Thymus (tissue), 11 donors: ENCODE data around the gene GNA12. TPM values are rescaled to one million over a fixed set of nuclear protein-coding genes. Genes with fewer than 3 reads are reported as not detected.

ENCODE experiments used
- DNase-seq, 9 donors: peaks; one replicate each; pipeline ENCODE4 v3.0.0-alpha.2; 2013; ENCODE audit warnings: low spot score in 9 of 9, low read depth in 6 of 9, missing footprints in 1 of 9
- H3K27ac ChIP-seq, 2 donors: one replicate each; pipeline ENCODE4 v1.5.1; 2013; ENCODE audit warnings: control low read depth in 1 of 2, low read depth in 1 of 2, low read length in 1 of 2, mild to moderate bottlenecking in 1 of 2, moderate library complexity in 1 of 2
- H3K27me3 ChIP-seq, 2 donors: one replicate each; pipeline ENCODE4 v1.5.1; 2013; ENCODE audit warnings: low read length in 1 of 2; ENCODE audit not compliant: control insufficient read depth in 2 of 2, insufficient read depth in 1 of 2
- H3K36me3 ChIP-seq, 2 donors: one replicate each; pipeline ENCODE4 v1.5.1; 2013; ENCODE audit warnings: low read length in 1 of 2, mild to moderate bottlenecking in 1 of 2, moderate library complexity in 1 of 2; ENCODE audit not compliant: control insufficient read depth in 2 of 2, insufficient read depth in 2 of 2
- H3K4me1 ChIP-seq, 2 donors: one replicate each; pipeline ENCODE4 v1.5.1; 2013; ENCODE audit warnings: low read length in 2 of 2; ENCODE audit not compliant: control insufficient read depth in 2 of 2, insufficient read depth in 2 of 2
- H3K4me3 ChIP-seq, 2 donors: one replicate each; pipeline ENCODE4 v1.5.1; 2013; ENCODE audit warnings: low read length in 2 of 2, control low read depth in 1 of 2, mild to moderate bottlenecking in 1 of 2
- H3K9me3 ChIP-seq, 2 donors: one replicate each; pipeline ENCODE4 v1.5.1; 2013; ENCODE audit warnings: low read length in 1 of 2, mild to moderate bottlenecking in 1 of 2; ENCODE audit not compliant: control insufficient read depth in 2 of 2, insufficient read depth in 1 of 2
- WGBS: extraction: QIAGEN DNeasy Blood & Tissue Kit; methylation state at CpG from one replicate; pipeline ENCODE4 v1.1.7; 2013; 5-methylcytosine and 5-hydroxymethylcytosine counted together
- polyA plus RNA-seq: library from polyadenylated mRNA; stranded (reverse); fragments of 200-250 nt; gene quantifications from one replicate; pipeline ENCODE4 v1.2.3, GENCODE V29; 2013
- total RNA-seq: library from RNA; stranded (reverse); fragments of 120-200 nt; gene quantifications from one replicate; pipeline ENCODE4 v1.2.4, GENCODE V29; 2013
- donor health status: healthy.

GNA12 gene
- total and polyA plus RNA-seq, 2 donors: 4.4 to 11.9 TPM

DNA sequence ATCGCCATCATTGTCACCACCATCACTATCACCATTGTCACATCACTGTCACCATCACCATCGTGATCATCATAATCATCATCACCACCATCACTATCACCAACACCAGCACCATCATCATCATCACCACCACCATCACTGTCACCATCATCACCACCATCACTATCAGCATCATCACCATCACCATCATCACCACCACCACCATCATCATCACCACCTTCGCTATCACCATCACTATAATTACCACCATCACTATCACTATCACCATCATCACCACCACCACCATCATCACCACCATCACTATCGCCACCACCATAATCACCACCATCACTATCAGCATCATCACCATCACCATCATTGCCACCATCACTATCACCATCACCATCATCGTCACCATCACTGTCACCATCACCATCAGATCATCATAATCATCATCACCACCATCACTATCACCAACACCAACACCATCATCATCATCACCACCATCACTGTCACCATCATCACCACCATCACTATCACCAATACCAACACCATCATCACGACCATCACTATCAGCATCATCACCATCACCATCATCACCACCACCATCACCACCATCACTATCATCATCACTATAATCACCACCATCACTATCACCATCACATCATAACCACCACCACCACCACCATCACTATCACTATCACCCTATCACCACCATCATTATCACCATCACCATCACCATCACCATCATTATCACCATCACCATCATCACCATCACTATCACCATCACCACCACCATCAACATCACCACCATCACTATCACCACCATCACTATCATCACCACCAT is 6.0 kb upstream of the GNA12 start:
- no peaks in the 10 kb centered on the region for H3K9me3 ChIP-seq
- 97% methylated on average over 6 of the region's 6 CpGs for WGBS
- DNase-seq: no peak
- no peaks in the 10 kb centered on the region for H3K36me3 ChIP-seq
- H3K4me1 ChIP-seq: no peaks in the 10 kb centered on the region
- no peak overlapping the region for H3K27ac ChIP-seq
- H3K4me3 ChIP-seq: no peak overlapping the region
- H3K27me3 ChIP-seq: no peaks in the 10 kb centered on the region

GRCh38 chr7:2845034-2845592 is 1.0 kb upstream of the GNA12 start:
- WGBS: 91% methylated on average over 14 of the region's 14 CpGs
- H3K4me1 ChIP-seq: peaks cover 7 to 14% of the 10 kb centered on the region in 2 donors
- DNase-seq: no peak
- peak overlapping the region in 1 of 2 donors; percentile 74 for H3K4me3 ChIP-seq
- H3K27ac ChIP-seq: no peak overlapping the region
- H3K9me3 ChIP-seq: no peaks in the 10 kb centered on the region
- H3K27me3 ChIP-seq: peaks cover 0 to 3% of the 10 kb centered on the region in 2 donors
- no peaks in the 10 kb centered on the region for H3K36me3 ChIP-seq

GRCh38 chr7:2843711-2844152 is 376 bp downstream of the GNA12 start:
- DNase-seq: peak in 2 of 9 donors; percentile 34 to 57
- under 1% methylated on average over 64 of the region's 64 CpGs for WGBS
- H3K27ac ChIP-seq: peak overlapping the region in 1 of 2 donors; percentile 11
- no peaks in the 10 kb centered on the region for H3K36me3 ChIP-seq
- no peaks in the 10 kb centered on the region for H3K9me3 ChIP-seq
- H3K4me1 ChIP-seq: peaks cover 7 to 14% of the 10 kb centered on the region in 2 donors
- peak overlapping the region; percentile 39 to 74 for H3K4me3 ChIP-seq
- peaks cover 0 to 3% of the 10 kb centered on the region in 2 donors for H3K27me3 ChIP-seq

DNA sequence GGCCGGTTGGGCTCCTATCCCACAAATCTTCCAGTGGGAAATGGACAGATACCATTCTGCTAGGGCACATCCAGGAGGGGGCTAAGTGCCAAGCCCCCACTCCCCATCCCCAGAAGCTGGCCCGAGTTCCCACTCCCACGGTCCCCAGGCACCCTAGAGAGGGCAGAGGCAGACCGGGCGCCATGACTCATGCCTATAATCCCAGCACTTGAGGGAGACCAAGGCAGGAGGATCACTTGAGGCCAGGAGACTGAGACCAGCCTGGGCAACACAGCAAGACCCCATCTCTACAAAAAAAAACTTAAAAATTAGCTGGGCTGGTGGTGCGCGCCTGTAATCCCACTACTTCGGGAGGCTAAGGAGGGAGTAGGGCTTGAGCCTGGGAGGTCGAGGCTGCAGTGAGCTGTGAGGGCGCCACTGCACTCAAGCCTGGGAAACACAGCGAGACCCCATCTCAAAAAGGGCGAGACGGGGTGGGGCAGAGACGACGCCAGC is 870 bp downstream of the GNA12 start:
- WGBS: 56% methylated on average over 15 of the region's 15 CpGs
- no peaks in the 10 kb centered on the region for H3K9me3 ChIP-seq
- H3K4me3 ChIP-seq: peak overlapping the region; percentile 39 to 74
- H3K27ac ChIP-seq: no peak overlapping the region
- no peak for DNase-seq
- H3K36me3 ChIP-seq: no peaks in the 10 kb centered on the region
- H3K27me3 ChIP-seq: peaks cover 0 to 3% of the 10 kb centered on the region in 2 donors
- peaks cover 7 to 14% of the 10 kb centered on the region in 2 donors for H3K4me1 ChIP-seq

DNA sequence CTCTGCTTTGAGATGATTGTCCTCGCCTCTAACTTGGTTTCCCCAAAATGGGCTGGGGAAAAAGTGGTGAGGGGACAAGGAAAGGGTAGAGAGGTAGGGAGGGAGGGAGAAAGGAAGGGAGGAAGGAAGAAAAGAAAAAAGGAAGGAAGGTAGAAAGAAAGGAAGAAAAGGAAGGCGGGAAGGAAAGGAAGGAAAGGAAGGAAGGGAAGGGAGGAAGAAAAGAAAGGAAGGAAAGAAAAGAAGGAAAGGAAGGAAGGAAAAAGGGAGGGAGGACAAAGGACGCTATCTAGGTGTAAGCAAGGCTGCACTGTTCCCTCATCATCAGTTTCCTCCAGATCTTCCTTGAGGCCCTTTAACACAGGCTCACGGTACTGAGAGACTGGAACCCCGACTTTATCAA is 2.2 kb downstream of the GNA12 start:
- H3K4me3 ChIP-seq: no peak overlapping the region
- H3K9me3 ChIP-seq: no peaks in the 10 kb centered on the region
- no peaks in the 10 kb centered on the region for H3K36me3 ChIP-seq
- WGBS: 92% methylated on average over 5 of the region's 5 CpGs
- no peak for DNase-seq
- H3K4me1 ChIP-seq: peaks cover 7 to 14% of the 10 kb centered on the region in 2 donors
- H3K27ac ChIP-seq: no peak overlapping the region
- H3K27me3 ChIP-seq: peaks cover 0 to 3% of the 10 kb centered on the region in 2 donors

DNA sequence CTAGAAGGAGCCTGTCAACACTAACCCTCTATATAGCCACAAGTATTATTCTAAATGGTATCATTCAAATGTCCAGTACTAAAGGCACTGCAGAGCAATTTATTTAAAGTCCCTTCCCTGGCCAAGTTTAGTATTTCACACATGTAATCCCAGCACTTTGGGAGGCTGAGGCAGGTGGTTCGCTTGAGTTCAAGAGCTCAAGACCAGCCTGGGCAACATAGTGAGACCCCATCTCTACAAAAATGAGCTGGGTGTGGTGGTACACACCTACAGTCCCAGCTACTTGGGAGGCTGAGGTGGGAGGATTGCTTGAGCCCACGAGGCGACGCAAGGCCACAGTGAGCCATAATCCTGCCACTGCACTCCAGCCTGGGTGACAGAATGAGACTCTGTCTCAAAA is 3.6 kb downstream of the GNA12 start:
- no peaks in the 10 kb centered on the region for H3K36me3 ChIP-seq
- H3K27ac ChIP-seq: no peak overlapping the region
- peaks cover 7 to 14% of the 10 kb centered on the region in 2 donors for H3K4me1 ChIP-seq
- H3K4me3 ChIP-seq: no peak overlapping the region
- WGBS: over 99% methylated on average over 4 of the region's 4 CpGs
- no peaks in the 10 kb centered on the region for H3K9me3 ChIP-seq
- DNase-seq: no peak
- H3K27me3 ChIP-seq: peaks cover 0 to 3% of the 10 kb centered on the region in 2 donors

- Histone ChIP-seq H3K27ac (no peak overlapping the region), H3K27me3 (peaks cover 0 to 3% of the 10 kb centered on the region in 2 donors), H3K4me3 (no peak overlapping the region), H3K36me3 (no peaks in the 10 kb centered on the region), H3K4me1 (peaks cover 7% of the 10 kb centered on the region in 2 donors), H3K9me3 (no peaks in the 10 kb centered on the region)
- DNase-seq: peak in 2 of 9 donors; percentile 12 to 49
- WGBS: 93% methylated on average over 13 of the region's 13 CpGs
These were observed 5.1 kb downstream of the GNA12 start for GRCh38 chr7:2838873-2839578.

GRCh38 chr7:2838451-2838850 is 5.7 kb downstream of the GNA12 start:
- Histone ChIP-seq H3K36me3 (no peaks in the 10 kb centered on the region), H3K4me1 (peaks cover 4 to 6% of the 10 kb centered on the region in 2 donors), H3K27me3 (peaks cover 0 to 3% of the 10 kb centered on the region in 2 donors), H3K9me3 (no peaks in the 10 kb centered on the region), H3K27ac (no peak overlapping the region), H3K4me3 (no peak overlapping the region)
- DNase-seq: no peak
- 98% methylated on average over 3 of the region's 3 CpGs for WGBS

DNA sequence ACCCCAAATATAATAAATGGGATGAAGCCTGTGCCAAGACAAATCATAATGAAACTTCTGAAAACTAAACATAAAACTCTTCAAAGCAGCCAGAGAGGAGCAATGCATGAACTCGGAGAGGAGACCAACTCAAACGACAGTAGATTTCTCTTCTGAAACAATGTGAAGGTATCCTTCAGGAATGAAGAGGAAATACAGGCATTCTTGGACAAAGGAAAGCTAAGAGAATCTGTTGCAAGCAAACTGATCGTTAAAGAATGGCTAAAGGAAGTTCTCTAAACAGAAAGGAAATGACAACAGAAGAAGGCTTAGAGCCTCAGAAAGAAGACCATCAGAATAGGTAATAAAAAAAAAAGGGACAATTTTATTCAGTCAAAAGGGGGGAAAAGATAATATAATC is 6.6 kb downstream of the GNA12 start:
- Histone ChIP-seq H3K4me3 (no peak overlapping the region), H3K4me1 (no peaks in the 10 kb centered on the region), H3K9me3 (no peaks in the 10 kb centered on the region), H3K27ac (no peak overlapping the region), H3K27me3 (no peaks in the 10 kb centered on the region), H3K36me3 (no peaks in the 10 kb centered on the region)
- 61% methylated on average over 3 of the region's 3 CpGs for WGBS
- no peak for DNase-seq
